COLO668 (cell line): ENCODE results near the gene LRRC71.
A peak's percentile ranks its signal among the peaks of the same experiment; 100 is the strongest.
"Not testable (repeated sequence)": the region's sequence is repeated elsewhere in the genome, so short reads cannot be mapped to it uniquely, and the experiment has no call there.

Experiments used
- DNase-seq: peaks from one replicate; lab custom pipeline; 2025; ENCODE audit not compliant: unreplicated experiment; lab: John Stamatoyannopoulos, UW

The LRRC71 gene

GRCh38 chr1:156926695-156927094, 6.3 kb downstream of the LRRC71 start:
- DNase-seq: not testable (repeated sequence)

GRCh38 chr1:156927215-156928042, 7.0 kb downstream of the LRRC71 start:
- DNase-seq: peak; percentile 80

- DNase-seq: no peak
Observed at GRCh38 chr1:156928043-156928602, 7.7 kb downstream of the LRRC71 start.

GRCh38 chr1:156929596-156930238, 9.3 kb downstream of the LRRC71 start:
- no peak for DNase-seq

GRCh38 chr1:156930483-156930882, 10.1 kb downstream of the LRRC71 start:
- DNase-seq: no peak

- no peak for DNase-seq
Observed at GRCh38 chr1:156931211-156931952, 10.9 kb downstream of the LRRC71 start.

- no peak for DNase-seq
Observed at GRCh38 chr1:156931974-156932710, 11.7 kb downstream of the LRRC71 start.

- DNase-seq: no peak
Observed at GRCh38 chr1:156933136-156933535, 12.7 kb downstream of the LRRC71 start.

- no peak for DNase-seq
Observed at GRCh38 chr1:156935505-156936128, 15.2 kb downstream of the LRRC71 start.

GRCh38 chr1:156936191-156936590, 15.8 kb downstream of the LRRC71 start:
- DNase-seq: no peak

- DNase-seq: no peak
Observed at GRCh38 chr1:156936721-156937220, 16.3 kb downstream of the LRRC71 start.

- no peak for DNase-seq
Observed at GRCh38 chr1:156937883-156938282, 17.5 kb downstream of the LRRC71 start.

GRCh38 chr1:156938813-156939212, 18.4 kb downstream of the LRRC71 start:
- DNase-seq: no peak

GRCh38 chr1:156939786-156940334, 19.4 kb downstream of the LRRC71 start:
- DNase-seq: no peak

GRCh38 chr1:156941675-156942074, 21.2 kb downstream of the LRRC71 start:
- no peak for DNase-seq

- DNase-seq: no peak
Observed at GRCh38 chr1:156942176-156942575, 21.7 kb downstream of the LRRC71 start.

- DNase-seq: no peak
Observed at GRCh38 chr1:156942576-156942975, 22.1 kb downstream of the LRRC71 start.

- no peak for DNase-seq
Observed at GRCh38 chr1:156943756-156944155, 23.3 kb downstream of the LRRC71 start.

GRCh38 chr1:156944268-156944667, 23.8 kb downstream of the LRRC71 start:
- DNase-seq: no peak

GRCh38 chr1:156944848-156945247, 24.4 kb downstream of the LRRC71 start:
- DNase-seq: no peak
